Erythroblast (primary cell): ENCODE data around the gene STEAP1.
"Not testable (repeated sequence)": the region's sequence is repeated elsewhere in the genome, so short reads cannot be mapped to it uniquely, and the experiment has no call there.

Experiments
- GATA1 ChIP-seq: IDR thresholded peaks from 2 replicates; pipeline ENCODE4 v1.6.1; 2011; ENCODE audit warnings: low read depth, mild to moderate bottlenecking, control low read depth, low read length, moderate library complexity
- POLR2A ChIP-seq: IDR thresholded peaks from 2 replicates; pipeline ENCODE4 v1.6.1; 2011; ENCODE audit warnings: mild to moderate bottlenecking, low read length

GRCh38 chr7:90152642-90153253 lies 1.5 kb upstream of the STEAP1 start:
- TF ChIP-seq GATA1, POLR2A: not testable (repeated sequence)
